Measurements from ENCODE around the gene OPCML. TPM values are rescaled to one million over a fixed set of nuclear protein-coding genes. Genes with fewer than 3 reads are reported as not detected.

OPCML gene
- total RNA-seq (2.3 TPM), polyA plus RNA-seq (0.06 TPM)

DNA sequence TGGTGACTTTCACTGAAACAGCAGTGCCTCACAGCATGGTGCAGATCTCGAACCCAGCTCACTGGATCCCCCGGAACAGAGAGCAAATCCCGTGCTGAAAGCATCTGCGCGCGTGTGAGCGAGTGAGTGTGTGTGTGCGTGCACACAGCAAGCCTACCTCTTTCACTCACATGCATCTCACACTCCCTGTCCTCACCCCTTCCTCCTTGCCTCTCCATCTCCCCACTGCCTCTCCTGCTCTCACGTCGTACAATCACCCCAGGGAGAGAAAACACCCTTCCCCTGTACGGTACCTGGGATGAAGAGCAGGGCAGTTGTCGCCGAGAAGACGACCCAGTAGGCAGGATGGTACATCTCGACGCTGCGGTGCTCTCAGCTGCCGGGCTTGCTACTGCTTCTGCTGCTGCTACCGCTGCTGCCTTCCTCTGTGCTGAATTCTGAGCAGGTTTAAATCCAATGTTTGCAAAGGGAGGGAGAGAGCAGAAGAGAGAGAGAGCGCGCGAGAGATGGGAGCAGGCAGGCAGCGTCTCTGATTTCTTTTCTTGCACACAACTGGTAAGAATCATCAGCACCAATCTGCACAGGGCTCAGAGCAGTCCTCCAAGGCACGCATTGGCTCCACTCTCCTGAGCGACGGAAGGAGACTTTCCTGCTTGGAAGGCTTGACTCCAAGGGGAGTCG, at the start of gene OPCML:
OPCML (minus strand) TSS at position 531 of the 681 bp plus-strand sequence.
- Histone ChIP-seq H3K27ac (ENCODE audit: low read depth) (no peak within 1 kb of the TSS), H3K4me1 (ENCODE audit: insufficient read depth) (no peaks in the 10 kb centered on the region), H3K4me3 (ENCODE audit: low read depth, low read length) (no peak within 1 kb of the TSS), H3K36me3 (ENCODE audit: insufficient read depth) (no peaks in the 10 kb centered on the region)
- DNase-seq (ENCODE audit: extremely low spot score), result no peak
- WGBS, result 2% methylated on average over 27 of the region's 27 CpGs

DNA sequence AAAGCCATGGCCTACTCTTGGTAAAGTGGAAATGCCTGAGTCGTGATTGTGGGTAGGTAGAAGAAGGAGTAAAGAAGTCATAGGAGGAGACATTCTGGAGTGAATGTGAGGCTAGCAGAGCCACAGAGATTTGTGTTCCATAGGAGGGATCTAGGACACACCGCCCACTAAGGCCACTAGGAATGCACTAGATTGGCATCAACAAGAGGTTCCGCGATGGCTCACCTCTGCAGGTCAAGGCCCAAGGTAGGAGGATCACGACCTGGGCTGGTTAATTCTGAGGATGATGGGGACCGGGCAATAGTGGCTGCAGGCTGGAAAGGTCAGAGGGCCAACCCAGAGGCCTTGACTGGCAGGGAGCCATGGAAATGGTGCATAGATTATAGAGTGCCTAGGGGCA, 48.8 kb upstream of the OPCML start:
- H3K36me3 ChIP-seq (ENCODE audit: insufficient read depth), result no peaks in the 10 kb centered on the region
- DNase-seq (ENCODE audit: extremely low spot score), result no peak
- no peaks in the 10 kb centered on the region for H3K4me1 ChIP-seq (ENCODE audit: insufficient read depth)
- no peak overlapping the region for H3K27ac ChIP-seq (ENCODE audit: low read depth)
- 90% methylated on average over 6 of the region's 6 CpGs for WGBS
- no peak overlapping the region for H3K4me3 ChIP-seq (ENCODE audit: low read depth, low read length)

DNA sequence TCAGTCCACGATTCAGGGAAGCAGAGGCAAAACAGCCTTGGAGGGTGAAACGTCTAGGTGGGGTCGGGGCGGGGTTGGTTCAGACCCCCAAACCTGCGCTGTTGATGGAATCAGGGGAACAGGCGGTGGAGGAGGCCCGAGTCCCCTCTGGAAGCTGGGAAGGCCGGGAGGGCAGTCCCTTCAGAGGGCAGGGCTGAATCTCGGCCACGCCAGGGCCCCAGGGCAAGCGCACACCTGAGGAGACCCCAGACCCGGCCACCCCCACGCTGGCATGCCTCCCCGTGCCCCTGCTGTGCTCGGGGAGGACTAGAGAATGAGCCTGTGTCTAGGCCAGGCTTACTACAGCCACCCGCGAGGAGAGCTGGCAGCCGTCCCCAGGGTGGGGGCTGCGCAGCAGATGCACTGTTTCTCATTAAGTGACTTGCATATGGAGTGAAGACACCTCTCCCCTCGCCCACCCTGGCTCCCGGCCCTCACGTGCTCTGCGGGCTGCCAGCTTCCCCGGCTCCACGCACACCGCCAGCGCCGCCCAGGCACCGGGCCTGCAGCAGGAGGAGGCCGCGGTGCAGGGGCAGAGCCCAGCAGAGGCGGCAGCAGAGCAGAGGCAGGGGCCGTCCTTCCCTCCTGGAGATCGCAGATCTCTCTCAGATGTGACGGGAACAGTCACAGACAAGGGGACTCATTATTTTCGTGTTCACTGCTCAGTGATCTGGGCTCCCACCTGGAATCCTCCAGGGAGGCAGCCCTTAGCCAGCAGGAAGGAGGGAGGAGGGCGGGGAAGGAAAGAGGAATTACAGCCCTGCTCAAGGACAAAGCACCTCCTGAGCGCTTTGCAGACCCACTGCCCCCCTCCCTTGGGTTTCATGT, 47.1 kb upstream of the OPCML start:
- H3K4me1 ChIP-seq (ENCODE audit: insufficient read depth), result no peaks in the 10 kb centered on the region
- no peak for DNase-seq (ENCODE audit: extremely low spot score)
- no peak overlapping the region for H3K27ac ChIP-seq (ENCODE audit: low read depth)
- 55% methylated on average over 38 of the region's 38 CpGs for WGBS
- no peak overlapping the region for H3K4me3 ChIP-seq (ENCODE audit: low read depth, low read length)
- no peaks in the 10 kb centered on the region for H3K36me3 ChIP-seq (ENCODE audit: insufficient read depth)

DNA sequence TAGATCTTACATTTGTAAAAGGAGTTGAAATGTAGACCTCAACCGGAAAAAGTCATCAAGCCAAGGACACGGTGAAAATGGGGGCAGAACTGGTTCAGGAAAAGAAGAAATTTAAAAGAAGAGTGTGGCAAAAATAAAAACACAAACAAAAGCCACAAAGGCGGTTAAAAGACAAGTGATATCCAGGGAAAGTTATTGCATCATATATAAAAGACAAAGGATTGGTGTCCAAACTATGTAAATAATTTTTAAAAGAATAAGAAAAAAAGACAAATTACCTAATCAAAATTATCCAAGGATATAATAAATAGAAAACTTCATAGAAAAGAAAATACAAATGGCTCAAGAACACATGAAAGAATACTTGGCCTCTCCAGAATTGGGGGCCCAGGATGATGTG, 45.1 kb upstream of the OPCML start:
- H3K36me3 ChIP-seq (ENCODE audit: insufficient read depth), result no peaks in the 10 kb centered on the region
- H3K27ac ChIP-seq (ENCODE audit: low read depth), result no peak overlapping the region
- 95% methylated on average over 3 of the region's 3 CpGs for WGBS
- no peaks in the 10 kb centered on the region for H3K4me1 ChIP-seq (ENCODE audit: insufficient read depth)
- no peak for DNase-seq (ENCODE audit: extremely low spot score)
- H3K4me3 ChIP-seq (ENCODE audit: low read depth, low read length), result no peak overlapping the region

DNA sequence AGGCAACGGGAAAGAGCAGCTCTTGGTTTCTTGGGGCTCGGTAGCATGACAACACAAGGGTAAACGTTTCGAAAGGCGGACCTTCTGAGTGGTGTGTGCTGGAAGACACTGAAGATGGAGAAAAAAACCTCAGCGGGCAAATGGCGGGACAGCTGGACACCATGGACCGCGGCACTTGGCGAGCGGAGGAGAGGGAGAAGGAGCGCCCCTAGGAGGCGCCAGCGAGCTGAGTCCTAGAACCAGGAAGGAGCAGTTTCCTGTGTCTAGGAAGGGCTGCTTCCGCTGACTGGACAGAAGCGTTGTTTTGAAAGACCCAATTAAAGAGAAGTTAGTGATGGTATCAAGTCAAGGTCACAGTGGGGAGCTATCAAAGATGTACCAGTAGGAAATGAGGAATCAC, 44.0 kb upstream of the OPCML start:
- Histone ChIP-seq H3K27ac (ENCODE audit: low read depth) (no peak overlapping the region), H3K36me3 (ENCODE audit: insufficient read depth) (no peaks in the 10 kb centered on the region), H3K4me1 (ENCODE audit: insufficient read depth) (no peaks in the 10 kb centered on the region), H3K4me3 (ENCODE audit: low read depth, low read length) (no peak overlapping the region)
- 79% methylated on average over 16 of the region's 16 CpGs for WGBS
- DNase-seq (ENCODE audit: extremely low spot score), result no peak

DNA sequence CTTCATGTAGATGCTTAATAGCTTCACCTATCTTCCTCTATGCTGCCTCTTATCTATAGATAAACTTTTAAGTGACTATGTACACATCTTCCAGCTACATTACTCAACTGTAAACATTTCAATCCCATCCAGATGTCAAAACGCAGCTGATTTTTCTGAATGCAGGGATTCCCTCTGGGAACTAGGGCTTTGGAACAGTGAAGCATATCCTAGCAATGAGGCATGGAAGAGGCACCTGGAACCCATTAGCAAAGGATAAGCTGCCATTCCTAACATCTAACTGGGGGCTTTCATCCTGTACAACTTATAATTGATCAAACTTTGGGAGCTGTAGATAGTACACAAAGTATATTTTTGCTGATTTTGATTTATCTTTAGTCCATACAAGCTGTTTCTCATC, 40.8 kb upstream of the OPCML start:
- Histone ChIP-seq H3K36me3 (ENCODE audit: insufficient read depth) (no peaks in the 10 kb centered on the region), H3K4me1 (ENCODE audit: insufficient read depth) (no peaks in the 10 kb centered on the region), H3K4me3 (ENCODE audit: low read depth, low read length) (no peak overlapping the region), H3K27ac (ENCODE audit: low read depth) (no peak overlapping the region)
- DNase-seq (ENCODE audit: extremely low spot score), result no peak
- 34% methylated on average over 1 of the region's 1 CpG for WGBS

DNA sequence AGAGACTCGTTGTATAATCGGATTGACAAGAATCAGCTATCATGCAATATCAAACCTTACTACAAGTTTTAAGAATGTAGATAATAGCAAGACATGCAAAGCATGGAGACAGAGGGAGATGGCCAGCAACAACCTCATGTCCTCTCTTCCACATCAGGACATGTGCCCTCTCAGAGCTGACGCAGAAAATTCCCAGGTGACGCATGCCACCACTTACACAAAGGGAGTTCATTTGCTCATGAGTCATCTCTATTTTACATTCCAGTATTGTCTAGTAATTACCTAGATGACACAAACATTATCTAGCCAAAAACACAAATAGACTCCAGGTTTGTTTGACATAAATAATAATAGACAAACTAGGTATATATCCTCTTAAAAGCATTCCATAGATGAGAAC, 38.1 kb upstream of the OPCML start:
- 93% methylated on average over 4 of the region's 4 CpGs for WGBS
- DNase-seq (ENCODE audit: extremely low spot score), result no peak
- Histone ChIP-seq H3K36me3 (ENCODE audit: insufficient read depth) (no peaks in the 10 kb centered on the region), H3K4me1 (ENCODE audit: insufficient read depth) (no peaks in the 10 kb centered on the region), H3K27ac (ENCODE audit: low read depth) (no peak overlapping the region), H3K4me3 (ENCODE audit: low read depth, low read length) (no peak overlapping the region)

DNA sequence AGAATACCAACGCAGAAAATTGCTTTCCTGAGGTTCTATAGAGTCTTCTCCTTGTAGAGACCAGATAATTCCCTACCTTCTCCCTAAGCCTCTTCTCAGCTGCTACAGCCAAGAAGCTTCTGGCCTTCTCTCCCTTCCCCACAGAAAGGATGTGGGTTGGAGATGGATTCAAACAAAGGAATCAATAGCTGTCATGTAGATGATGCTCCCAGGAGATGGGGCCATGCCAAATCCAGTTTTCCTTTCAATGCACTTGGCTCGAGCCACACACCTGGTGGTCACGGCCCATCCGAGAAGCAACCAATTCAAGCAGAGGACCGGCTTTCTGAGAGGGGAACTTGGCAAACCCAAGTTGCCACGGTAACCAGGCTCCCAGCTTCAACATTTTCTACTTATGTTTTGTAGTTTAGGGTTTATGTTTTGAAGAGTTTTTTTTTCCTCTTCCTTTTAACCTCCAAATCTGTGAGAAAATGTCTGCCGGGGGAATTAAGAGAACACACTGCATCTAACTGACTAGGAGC, 31.3 kb upstream of the OPCML start:
- DNase-seq (ENCODE audit: extremely low spot score), result no peak

DNA sequence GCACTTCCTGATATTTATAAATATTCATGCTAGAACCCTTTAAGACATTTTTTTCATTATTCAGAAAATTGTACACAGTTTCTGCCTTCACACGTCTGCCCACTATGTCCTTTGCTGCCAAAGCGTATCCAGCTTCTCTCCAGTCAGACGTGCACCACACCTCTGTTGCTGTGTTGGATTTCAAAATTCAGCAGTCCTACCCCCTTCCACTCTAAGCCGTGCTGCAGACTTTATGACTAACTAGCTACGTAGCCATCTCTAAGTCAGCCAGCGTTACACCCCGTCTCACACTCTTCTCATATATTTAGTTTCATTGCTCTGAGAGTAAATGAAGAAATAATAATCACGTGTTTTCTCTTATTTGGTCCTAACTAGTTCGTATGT, 28.2 kb upstream of the OPCML start:
- H3K36me3 ChIP-seq (ENCODE audit: insufficient read depth), result no peaks in the 10 kb centered on the region
- WGBS, result 39% methylated on average over 9 of the region's 9 CpGs
- DNase-seq (ENCODE audit: extremely low spot score), result no peak
- no peak overlapping the region for H3K4me3 ChIP-seq (ENCODE audit: low read depth, low read length)
- H3K4me1 ChIP-seq (ENCODE audit: insufficient read depth), result no peaks in the 10 kb centered on the region
- H3K27ac ChIP-seq (ENCODE audit: low read depth), result no peak overlapping the region

More for the DNA sequence above, 31.3 kb upstream of the OPCML start:
- Histone ChIP-seq H3K4me1 (ENCODE audit: insufficient read depth) (no peaks in the 10 kb centered on the region), H3K4me3 (ENCODE audit: low read depth, low read length) (no peak overlapping the region), H3K36me3 (ENCODE audit: insufficient read depth) (no peaks in the 10 kb centered on the region), H3K27ac (ENCODE audit: low read depth) (no peak overlapping the region)
- WGBS, result 85% methylated on average over 7 of the region's 7 CpGs

DNA sequence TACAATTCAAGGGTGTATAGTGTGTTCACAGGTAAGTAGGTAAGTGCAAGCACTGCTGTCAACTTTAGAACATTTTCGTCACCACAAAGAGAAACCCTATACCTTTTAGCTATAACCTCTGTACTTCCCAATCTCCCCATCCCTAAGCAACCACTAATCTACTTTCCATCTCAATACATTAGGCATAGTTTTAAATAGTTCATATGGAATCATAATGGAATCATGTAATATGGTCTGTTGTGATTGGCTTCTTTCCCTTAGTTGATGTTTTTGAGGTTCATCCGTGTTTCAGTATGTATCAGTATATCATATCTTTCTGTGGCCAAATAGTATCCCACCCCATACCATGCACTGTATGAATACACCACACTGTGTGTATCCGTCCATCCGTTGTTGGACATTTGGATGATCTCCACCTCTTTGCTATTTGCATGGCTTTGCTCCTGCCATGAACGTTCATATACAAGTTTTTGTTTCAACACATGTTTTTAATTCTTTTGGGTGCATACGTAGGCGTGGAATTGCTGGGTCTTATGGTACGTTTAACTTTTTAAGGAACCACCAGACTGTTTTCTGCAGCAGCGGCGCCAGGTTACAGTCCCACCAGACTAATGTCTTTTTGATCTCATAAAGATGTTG, 27.7 kb upstream of the OPCML start:
- WGBS, result 54% methylated on average over 10 of the region's 10 CpGs
- no peak for DNase-seq (ENCODE audit: extremely low spot score)
- no peaks in the 10 kb centered on the region for H3K4me1 ChIP-seq (ENCODE audit: insufficient read depth)
- H3K4me3 ChIP-seq (ENCODE audit: low read depth, low read length), result no peak overlapping the region
- no peak overlapping the region for H3K27ac ChIP-seq (ENCODE audit: low read depth)
- H3K36me3 ChIP-seq (ENCODE audit: insufficient read depth), result no peaks in the 10 kb centered on the region

DNA sequence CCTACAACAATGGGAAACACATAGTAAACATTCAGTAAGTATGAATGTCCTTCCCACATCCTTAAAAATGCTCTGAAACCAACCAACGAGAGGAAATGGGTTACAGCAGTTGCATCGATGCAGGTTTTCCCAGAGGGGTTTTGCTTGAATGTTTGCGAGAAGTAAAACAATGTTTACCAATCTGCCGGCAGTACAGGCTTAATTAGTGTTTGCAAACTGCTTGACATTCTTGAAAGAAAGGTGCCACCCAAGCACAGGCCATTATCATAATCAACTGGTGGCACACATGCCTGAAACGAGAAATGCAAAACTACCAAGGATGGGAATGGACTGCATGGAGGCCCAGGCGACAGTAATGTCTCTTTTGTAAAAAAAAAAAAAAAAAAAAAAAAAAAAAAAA, 27.1 kb upstream of the OPCML start:
- Histone ChIP-seq H3K36me3 (ENCODE audit: insufficient read depth) (no peaks in the 10 kb centered on the region), H3K4me1 (ENCODE audit: insufficient read depth) (no peaks in the 10 kb centered on the region), H3K4me3 (ENCODE audit: low read depth, low read length) (no peak overlapping the region), H3K27ac (ENCODE audit: low read depth) (no peak overlapping the region)
- no peak for DNase-seq (ENCODE audit: extremely low spot score)
- WGBS, result 76% methylated on average over 6 of the region's 6 CpGs

DNA sequence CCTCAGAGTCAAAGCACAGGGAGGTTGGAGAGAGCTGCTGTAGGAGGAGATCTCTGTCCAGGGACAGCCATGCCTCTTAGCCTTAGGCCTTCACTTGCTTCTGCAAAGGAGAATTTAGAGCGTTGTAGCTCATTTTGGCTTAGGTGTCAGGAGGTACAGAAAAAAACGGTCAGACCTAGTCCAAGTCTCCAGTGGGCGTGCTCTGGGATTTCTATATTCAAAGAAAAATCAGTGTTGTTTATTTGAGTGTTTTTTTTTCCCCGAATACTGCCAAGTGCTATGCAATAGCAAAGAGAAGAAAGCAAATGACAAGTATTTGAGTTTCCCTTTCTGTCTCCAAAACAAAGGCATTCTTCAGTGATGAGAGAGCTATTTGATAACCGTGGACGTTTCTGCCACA, 22.7 kb upstream of the OPCML start:
- Histone ChIP-seq H3K27ac (ENCODE audit: low read depth) (no peak overlapping the region), H3K36me3 (ENCODE audit: insufficient read depth) (no peaks in the 10 kb centered on the region), H3K4me1 (ENCODE audit: insufficient read depth) (no peaks in the 10 kb centered on the region), H3K4me3 (ENCODE audit: low read depth, low read length) (no peak overlapping the region)
- 32% methylated on average over 6 of the region's 6 CpGs for WGBS
- no peak for DNase-seq (ENCODE audit: extremely low spot score)

DNA sequence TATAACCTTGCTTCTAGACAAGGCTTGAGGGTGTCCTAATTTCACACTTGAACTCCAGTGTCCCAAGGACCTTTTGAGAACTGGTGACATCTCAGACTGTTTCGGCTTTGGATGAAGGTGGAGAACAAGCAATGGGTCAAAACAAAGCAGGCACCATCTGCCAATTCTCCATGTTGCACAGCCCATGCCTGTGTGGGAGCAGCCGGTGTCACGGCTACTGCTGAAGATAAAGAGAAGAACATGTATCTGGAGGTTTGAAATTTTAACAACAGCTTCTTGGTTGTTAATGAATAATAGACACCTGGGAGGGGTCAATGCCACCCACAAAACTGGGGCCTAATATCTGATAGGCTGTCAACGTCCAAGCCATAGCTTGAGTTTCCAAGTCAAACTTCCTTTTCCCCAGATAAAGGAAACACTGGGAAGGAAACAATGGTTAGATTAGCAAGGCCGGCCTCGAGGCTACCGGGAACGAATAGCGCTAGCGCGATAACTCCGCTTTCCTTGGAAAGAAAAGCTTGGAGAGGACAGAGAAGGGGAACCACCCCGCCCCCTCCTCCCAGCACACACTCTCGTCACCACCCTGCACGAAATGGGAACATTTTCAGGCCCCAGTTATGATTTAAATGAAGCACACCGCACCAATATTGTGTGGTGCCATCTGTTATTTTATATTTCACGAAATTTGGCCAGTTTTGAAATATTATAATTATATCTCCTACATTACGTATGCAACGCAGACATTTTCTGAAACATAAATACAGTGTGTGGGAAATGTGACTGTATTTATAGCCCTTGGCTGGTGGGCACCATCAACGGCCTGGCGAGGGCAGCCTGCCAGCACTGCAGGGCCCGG, 21.8 kb upstream of the OPCML start:
- H3K4me3 ChIP-seq (ENCODE audit: low read depth, low read length), result no peak overlapping the region
- no peak for DNase-seq (ENCODE audit: extremely low spot score)
- H3K27ac ChIP-seq (ENCODE audit: low read depth), result no peak overlapping the region
- H3K36me3 ChIP-seq (ENCODE audit: insufficient read depth), result no peaks in the 10 kb centered on the region
- no peaks in the 10 kb centered on the region for H3K4me1 ChIP-seq (ENCODE audit: insufficient read depth)
- WGBS, result 79% methylated on average over 22 of the region's 22 CpGs
